GM19193 (cell line): ENCODE measurements around the gene MYO3B.

ENCODE experiments used
- POLR2A ChIP-seq: IDR thresholded peaks from 4 replicates; pipeline ENCODE4 v1.6.1; 2011; ENCODE audit not compliant: insufficient read depth, insufficient read length; ENCODE audit errors: extremely low read depth

MYO3B gene

GRCh38 chr2:170282851-170283250 is 104.9 kb downstream of the MYO3B start:
- TF ChIP-seq POLR2A: no peak

DNA sequence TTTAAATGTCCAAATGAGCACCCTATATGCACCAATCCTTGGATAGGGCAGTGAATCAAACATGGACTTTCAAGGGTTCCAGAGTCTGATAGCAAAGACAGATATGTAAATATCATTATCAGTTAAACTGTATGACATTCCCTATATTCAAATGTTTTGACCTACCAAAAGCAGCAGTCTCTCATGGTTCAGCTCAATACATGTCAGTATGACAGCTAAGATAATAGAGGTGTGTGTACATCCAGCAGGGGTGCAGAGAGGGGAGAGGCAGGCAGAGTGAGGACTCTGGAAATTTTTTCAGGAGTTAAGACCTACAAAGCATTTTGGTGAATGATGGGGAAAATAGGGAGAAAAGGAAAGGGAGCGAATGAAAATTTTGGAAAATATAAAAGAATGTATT is 106.3 kb downstream of the MYO3B start:
- no peak for TF ChIP-seq POLR2A

DNA sequence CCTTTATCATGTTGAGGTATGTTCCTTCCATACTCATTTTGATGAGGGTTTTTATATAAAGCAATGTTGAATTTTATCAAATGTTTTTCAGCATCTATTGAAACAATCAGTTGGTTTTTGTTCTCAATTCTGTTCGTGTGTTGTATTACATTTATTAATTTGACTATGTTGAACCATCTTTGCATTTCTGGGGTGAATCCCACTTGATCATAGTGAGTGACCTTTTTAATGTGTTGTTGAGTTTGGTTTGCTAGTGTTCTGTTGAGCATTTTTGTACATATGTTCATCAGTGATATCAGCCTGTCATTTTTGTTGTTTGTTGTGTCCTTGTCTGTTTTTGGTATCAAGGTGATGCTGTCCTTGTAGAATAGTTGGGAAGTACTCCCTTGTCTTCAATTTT is 110.9 kb downstream of the MYO3B start:
- TF ChIP-seq POLR2A: no peak

- no peak for TF ChIP-seq POLR2A
Observed at GRCh38 chr2:170291474-170291873, 113.5 kb downstream of the MYO3B start.

GRCh38 chr2:170292415-170292814 is 114.5 kb downstream of the MYO3B start:
- no peak for TF ChIP-seq POLR2A

- no peak for TF ChIP-seq POLR2A
Observed at GRCh38 chr2:170297496-170297895, 119.5 kb downstream of the MYO3B start.

DNA sequence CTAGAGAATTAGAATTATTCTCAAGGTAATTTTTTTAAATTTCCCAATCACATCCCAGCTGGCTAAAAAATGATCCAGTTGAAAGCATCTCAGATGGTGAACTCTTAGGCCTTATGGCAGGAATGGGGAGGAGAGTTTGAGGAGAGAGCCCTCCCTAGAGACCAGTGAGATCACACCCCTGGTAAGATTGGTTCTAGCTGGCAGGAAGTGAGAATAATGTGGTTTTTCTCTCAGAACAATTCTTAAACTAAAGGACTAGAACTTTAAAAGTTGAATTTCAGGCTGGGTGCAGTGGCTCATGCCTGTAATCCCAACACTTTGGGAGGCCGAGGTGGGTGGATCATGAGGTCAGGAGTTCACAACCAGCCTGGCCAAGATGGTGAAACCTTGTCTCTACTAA is 120.2 kb downstream of the MYO3B start:
- no peak for TF ChIP-seq POLR2A

DNA sequence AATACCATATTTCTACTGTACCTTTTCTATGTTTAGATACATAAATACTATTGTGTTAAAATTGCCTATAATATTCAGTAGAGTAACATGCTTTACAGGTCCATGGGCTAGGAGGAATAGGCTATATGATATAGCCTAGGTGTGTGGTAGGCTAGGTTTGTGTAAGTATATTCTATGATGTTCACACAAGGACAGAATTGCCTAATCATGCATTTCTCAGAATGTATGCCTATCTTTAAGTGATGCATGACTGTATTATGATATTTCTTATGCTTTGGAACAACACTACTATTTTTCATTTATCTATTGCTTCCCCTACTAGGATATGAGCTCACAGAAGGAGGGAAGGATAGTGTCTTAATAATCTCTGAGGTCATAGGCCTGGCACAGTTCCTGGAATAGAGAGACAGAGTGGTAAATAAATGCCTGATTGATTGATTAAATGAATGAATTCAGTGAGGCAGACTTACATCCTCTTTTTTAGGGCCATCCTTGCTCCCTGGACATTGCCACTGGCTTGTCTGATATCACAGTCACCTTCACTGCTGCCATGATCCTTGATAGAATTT is 121.0 kb downstream of the MYO3B start:
- no peak for TF ChIP-seq POLR2A

DNA sequence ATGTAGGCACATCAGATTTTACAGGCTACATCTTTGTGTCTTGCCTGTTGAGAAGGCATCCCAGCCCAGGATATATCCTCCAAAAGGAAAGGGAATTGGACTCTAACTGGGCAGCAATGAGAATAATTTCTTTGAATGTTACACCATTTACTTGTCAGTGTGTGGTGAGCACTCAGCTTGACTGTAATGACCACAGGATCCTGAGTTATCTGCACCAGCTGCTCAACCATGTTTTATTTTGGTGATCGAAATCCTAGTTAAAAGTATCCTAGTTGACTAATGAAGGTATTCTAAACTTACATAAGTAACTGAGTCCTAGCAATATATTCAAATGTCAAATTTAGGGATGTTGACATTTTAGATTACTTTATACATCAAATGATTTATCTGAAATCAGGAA is 123.0 kb downstream of the MYO3B start:
- TF ChIP-seq POLR2A: no peak

DNA sequence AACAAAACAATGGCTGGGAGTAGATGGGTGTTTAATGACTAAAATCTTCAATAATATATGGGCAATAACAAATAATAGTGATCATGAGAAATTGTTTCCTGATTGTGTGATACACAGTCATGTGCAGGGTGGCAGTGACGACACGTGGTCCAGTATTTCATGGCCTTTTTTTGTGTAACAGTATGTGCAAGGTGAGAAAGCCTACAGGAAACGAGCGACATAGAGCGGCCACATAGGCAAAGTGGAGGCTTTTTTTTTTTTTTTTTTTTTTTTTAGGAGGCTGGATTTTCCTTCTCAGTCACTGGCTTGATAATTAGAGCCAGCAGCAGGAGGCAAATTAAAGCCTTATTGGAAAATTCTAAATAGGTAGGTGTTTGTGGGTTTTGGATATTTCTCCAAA is 123.7 kb downstream of the MYO3B start:
- no peak for TF ChIP-seq POLR2A

DNA sequence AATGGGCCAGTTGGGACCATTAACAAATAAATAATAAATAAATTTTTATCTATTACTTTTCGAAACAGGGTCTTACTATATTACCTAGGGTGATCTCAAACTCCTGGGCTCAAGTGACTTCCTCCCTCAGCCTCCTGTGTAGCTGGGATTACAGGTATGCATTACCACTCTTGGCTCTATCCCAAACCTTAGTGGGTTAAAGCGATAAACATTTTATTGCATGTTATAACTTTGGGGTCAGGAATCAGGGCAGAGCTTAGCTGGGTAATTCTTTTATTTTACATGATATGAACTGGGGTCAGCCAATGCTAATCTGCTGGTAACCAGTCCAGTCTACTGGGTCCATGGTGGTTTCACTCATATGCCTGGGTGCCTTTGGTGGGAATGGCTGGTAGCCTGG is 127.8 kb downstream of the MYO3B start:
- TF ChIP-seq POLR2A: no peak

DNA sequence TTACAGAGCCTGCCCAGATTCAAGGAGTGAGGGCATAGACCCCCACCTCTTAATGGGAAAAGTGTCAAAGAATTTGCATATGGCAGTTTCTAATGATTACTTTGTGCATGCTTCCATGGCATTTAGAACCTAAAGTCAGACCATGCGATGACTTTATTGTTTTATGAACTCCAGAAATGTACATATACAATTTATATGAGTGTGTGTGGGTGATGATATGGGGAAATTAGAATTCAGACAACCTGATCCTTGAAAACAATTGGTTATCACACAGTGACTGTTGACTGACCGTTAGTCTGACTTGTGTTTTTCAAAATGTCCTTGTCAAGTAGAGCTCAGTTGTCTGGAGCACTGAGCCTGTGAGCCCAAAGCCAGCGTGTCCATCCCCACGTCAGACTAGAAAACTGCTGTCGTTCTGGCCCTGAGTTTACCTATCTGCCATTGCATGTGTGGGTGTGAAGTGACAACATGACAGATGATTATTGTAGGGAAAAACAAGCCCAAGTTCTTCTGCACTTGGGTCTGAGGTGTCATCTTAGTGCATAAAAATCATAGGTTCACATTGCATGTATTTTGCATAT is 128.4 kb downstream of the MYO3B start:
- TF ChIP-seq POLR2A: no peak

DNA sequence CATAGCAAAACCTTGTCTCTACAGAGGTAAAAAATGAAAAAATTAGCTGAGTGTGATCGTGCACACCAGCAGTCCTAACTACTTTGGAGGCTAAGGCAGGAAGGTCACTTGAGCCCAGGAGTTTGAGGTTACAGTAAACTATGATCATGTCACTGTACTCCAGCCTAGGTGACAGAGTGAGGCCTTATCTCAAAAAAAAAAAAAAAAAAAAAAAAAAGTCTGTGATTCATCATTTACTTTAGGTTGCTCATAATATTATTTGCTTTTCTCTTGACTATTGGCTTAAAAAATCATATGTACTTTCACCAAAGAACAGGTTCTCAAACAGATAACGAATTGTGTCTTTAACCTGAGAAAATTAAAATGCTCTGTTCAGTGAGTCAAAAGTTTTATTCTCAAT is 129.1 kb downstream of the MYO3B start:
- no peak for TF ChIP-seq POLR2A

DNA sequence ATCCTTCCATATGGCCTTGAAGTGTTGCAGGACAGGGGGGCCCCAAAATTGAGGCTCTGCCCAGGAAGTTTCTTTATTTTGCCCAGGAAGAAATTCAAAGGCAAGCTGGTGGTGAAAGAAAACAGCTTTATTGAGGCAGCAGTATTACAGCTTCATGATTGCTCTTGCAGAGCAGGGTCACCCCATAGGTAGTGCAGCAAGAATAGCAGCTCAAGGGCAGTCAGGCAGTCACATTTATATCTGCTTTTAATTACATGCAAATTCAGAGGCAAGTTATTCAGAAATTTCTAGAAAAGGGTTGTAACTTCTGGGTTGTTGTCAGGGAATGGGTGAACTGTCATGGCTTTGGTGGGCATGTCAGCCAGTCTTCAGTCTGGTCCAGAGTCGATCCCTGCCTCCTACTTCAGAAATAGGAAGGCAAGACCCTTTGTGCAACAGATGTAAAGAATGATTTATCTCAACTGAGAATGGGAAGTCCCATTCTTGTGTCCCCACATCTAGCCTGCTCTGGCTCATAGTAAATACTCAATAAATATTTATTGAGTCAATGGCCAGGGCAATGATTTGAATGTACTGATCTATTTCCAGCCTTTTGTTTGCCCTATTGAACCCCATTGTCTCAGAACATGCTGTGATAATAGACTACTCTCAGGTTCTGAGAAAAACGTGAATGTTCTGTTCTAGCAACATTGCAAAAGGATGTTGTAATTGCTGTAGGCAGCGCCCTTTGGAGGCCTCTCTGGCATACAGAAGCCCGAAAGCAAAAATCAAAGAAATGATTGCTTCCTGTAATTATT is 129.8 kb downstream of the MYO3B start:
- no peak for TF ChIP-seq POLR2A

DNA sequence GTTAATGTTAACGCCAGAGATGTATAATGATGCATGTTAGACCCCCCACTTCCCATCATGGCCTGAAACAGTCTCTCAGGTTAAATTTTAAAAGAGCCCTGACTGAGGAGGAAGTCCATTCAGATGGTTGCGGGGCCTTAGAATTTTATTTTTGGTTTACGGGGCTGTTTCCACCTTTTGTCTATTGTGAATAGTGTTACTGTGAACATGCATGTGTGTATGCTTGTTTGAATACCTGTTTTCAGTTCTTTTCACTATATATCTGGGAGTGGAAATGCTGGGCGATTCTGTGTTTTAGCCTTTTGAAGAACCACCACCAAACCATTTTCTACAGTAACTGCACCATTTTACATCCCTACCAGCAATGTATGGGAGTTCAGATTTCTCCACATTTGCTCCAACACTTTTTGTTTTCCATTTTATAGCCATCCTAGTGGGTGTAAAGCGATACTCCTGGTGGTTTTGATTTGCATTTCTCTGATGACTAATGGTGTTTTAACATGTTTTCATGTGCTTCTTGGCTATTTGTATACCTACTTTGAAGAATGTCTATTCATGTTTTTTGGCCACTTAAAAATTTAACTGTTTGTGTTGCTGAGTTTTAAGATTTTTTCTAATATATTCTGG is 133.0 kb downstream of the MYO3B start:
- TF ChIP-seq POLR2A: no peak
